ENCODE data around the gene OTOG.

- no peak for TF ChIP-seq CTCF (IDR thresholded peaks at IDR 0.05; ENCODE audit: low read depth, low read length)
- TF ChIP-seq POLR2A (IDR thresholded peaks at IDR 0.05; ENCODE audit: extremely low read depth, insufficient read length) = no peak
- TF ChIP-seq MAX (IDR thresholded peaks at IDR 0.05; ENCODE audit: low read depth, low read length) = no peak
- no peak for TF ChIP-seq MYC (IDR thresholded peaks at IDR 0.05; ENCODE audit: low read depth, low read length)
Observed at GRCh38 chr11:17604201-17604914, 57.3 kb downstream of the OTOG start.

Measured in NB4 (cell line).